HEK293T (cell line): ENCODE results near the gene AMH.

Experiments used
- ARNT ChIP-seq: fragments of 450-650 bp; IDR thresholded peaks from 2 replicates; pipeline ENCODE4 v1.6.1; 2017; ENCODE audit warnings: mild to moderate bottlenecking
- BHLHE40 ChIP-seq: fragments of 450-650 bp; IDR thresholded peaks from 2 replicates; pipeline ENCODE4 v1.6.1; 2016; ENCODE audit warnings: mild to moderate bottlenecking, moderate library complexity, borderline replicate concordance
- PKNOX1 ChIP-seq: fragments of 450-650 bp; IDR thresholded peaks from 2 replicates; pipeline ENCODE4 v1.6.1; 2016
- TARDBP ChIP-seq: fragments of 450-650 bp; IDR thresholded peaks from 2 replicates; pipeline ENCODE4 v1.6.1; 2016
- ZNF384 ChIP-seq: fragments of 450-650 bp; IDR thresholded peaks from 2 replicates; pipeline ENCODE4 v1.6.1; 2016

- no peak for TF ChIP-seq TARDBP
- TF ChIP-seq BHLHE40, result no peak
- TF ChIP-seq ARNT, result no peak
- no peak for TF ChIP-seq PKNOX1
- TF ChIP-seq ZNF384, result no peak
Observed at GRCh38 chr19:2244486-2244885, 4.6 kb upstream of the AMH start.
